Measurements from ENCODE around the gene PWWP2A.

DNA sequence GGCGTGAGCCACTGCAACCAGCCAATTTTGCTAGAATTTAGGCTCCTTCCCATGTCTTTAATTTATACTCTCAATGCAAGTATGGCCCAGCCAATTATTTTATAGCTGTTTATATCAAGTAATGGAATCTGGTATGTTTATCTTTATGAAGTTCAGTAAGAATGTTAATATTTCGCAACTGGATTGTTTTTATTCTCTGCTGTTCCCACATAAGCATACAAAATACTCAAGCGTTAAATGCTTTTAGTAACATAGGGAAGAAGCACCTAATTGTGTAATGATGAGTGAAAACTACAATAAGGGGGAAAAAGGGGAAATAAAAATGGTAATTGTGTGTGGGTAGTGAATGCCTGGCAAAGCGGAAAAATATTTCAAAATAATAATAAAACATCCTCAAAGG lies 21.3 kb downstream of the PWWP2A start:
- TF ChIP-seq, protein P1, sequence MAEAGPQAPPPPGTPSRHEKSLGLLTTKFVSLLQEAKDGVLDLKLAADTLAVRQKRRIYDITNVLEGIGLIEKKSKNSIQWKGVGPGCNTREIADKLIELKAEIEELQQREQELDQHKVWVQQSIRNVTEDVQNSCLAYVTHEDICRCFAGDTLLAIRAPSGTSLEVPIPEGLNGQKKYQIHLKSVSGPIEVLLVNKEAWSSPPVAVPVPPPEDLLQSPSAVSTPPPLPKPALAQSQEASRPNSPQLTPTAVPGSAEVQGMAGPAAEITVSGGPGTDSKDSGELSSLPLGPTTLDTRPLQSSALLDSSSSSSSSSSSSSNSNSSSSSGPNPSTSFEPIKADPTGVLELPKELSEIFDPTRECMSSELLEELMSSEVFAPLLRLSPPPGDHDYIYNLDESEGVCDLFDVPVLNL (CRISPR knock-in tag; IDR thresholded peaks at IDR 0.05; ENCODE audit: borderline replicate concordance, low read depth) = no peak
- TF ChIP-seq, protein P2, sequence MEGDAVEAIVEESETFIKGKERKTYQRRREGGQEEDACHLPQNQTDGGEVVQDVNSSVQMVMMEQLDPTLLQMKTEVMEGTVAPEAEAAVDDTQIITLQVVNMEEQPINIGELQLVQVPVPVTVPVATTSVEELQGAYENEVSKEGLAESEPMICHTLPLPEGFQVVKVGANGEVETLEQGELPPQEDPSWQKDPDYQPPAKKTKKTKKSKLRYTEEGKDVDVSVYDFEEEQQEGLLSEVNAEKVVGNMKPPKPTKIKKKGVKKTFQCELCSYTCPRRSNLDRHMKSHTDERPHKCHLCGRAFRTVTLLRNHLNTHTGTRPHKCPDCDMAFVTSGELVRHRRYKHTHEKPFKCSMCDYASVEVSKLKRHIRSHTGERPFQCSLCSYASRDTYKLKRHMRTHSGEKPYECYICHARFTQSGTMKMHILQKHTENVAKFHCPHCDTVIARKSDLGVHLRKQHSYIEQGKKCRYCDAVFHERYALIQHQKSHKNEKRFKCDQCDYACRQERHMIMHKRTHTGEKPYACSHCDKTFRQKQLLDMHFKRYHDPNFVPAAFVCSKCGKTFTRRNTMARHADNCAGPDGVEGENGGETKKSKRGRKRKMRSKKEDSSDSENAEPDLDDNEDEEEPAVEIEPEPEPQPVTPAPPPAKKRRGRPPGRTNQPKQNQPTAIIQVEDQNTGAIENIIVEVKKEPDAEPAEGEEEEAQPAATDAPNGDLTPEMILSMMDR (IDR thresholded peaks at IDR 0.05) = no peak
- no peak for TF ChIP-seq FOXK1 (CRISPR knock-in tag; IDR thresholded peaks at IDR 0.05)
- TF ChIP-seq, protein P3, sequence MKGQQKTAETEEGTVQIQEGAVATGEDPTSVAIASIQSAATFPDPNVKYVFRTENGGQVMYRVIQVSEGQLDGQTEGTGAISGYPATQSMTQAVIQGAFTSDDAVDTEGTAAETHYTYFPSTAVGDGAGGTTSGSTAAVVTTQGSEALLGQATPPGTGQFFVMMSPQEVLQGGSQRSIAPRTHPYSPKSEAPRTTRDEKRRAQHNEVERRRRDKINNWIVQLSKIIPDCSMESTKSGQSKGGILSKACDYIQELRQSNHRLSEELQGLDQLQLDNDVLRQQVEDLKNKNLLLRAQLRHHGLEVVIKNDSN (CRISPR knock-in tag; IDR thresholded peaks at IDR 0.05) = no peak
- TF ChIP-seq NFYB (CRISPR knock-in tag; conservative IDR thresholded peaks at IDR 0.05; ENCODE audit: low read depth) = no peak
- no peak for TF ChIP-seq SP1 (CRISPR knock-in tag; conservative IDR thresholded peaks at IDR 0.05)
- TF ChIP-seq SMAD3 (CRISPR knock-in tag; IDR thresholded peaks at IDR 0.05; ENCODE audit: borderline replicate concordance) = no peak
- no peak for TF ChIP-seq TEAD4 (CRISPR knock-in tag; IDR thresholded peaks at IDR 0.05)
- TF ChIP-seq, protein P4, sequence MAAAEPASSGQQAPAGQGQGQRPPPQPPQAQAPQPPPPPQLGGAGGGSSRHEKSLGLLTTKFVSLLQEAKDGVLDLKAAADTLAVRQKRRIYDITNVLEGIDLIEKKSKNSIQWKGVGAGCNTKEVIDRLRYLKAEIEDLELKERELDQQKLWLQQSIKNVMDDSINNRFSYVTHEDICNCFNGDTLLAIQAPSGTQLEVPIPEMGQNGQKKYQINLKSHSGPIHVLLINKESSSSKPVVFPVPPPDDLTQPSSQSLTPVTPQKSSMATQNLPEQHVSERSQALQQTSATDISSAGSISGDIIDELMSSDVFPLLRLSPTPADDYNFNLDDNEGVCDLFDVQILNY (CRISPR knock-in tag; IDR thresholded peaks at IDR 0.05) = no peak
- TF ChIP-seq, protein P5, sequence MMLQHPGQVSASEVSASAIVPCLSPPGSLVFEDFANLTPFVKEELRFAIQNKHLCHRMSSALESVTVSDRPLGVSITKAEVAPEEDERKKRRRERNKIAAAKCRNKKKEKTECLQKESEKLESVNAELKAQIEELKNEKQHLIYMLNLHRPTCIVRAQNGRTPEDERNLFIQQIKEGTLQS (CRISPR knock-in tag; conservative IDR thresholded peaks at IDR 0.05) = no peak
- TF ChIP-seq, protein P6, sequence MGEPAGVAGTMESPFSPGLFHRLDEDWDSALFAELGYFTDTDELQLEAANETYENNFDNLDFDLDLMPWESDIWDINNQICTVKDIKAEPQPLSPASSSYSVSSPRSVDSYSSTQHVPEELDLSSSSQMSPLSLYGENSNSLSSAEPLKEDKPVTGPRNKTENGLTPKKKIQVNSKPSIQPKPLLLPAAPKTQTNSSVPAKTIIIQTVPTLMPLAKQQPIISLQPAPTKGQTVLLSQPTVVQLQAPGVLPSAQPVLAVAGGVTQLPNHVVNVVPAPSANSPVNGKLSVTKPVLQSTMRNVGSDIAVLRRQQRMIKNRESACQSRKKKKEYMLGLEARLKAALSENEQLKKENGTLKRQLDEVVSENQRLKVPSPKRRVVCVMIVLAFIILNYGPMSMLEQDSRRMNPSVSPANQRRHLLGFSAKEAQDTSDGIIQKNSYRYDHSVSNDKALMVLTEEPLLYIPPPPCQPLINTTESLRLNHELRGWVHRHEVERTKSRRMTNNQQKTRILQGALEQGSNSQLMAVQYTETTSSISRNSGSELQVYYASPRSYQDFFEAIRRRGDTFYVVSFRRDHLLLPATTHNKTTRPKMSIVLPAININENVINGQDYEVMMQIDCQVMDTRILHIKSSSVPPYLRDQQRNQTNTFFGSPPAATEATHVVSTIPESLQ (CRISPR knock-in tag; IDR thresholded peaks at IDR 0.05) = no peak
- TF ChIP-seq, protein P7, sequence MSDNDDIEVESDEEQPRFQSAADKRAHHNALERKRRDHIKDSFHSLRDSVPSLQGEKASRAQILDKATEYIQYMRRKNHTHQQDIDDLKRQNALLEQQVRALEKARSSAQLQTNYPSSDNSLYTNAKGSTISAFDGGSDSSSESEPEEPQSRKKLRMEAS (CRISPR knock-in tag; IDR thresholded peaks at IDR 0.05) = no peak
- no peak for TF ChIP-seq CREB1 (CRISPR knock-in tag; IDR thresholded peaks at IDR 0.05)
- TF ChIP-seq, protein P8, sequence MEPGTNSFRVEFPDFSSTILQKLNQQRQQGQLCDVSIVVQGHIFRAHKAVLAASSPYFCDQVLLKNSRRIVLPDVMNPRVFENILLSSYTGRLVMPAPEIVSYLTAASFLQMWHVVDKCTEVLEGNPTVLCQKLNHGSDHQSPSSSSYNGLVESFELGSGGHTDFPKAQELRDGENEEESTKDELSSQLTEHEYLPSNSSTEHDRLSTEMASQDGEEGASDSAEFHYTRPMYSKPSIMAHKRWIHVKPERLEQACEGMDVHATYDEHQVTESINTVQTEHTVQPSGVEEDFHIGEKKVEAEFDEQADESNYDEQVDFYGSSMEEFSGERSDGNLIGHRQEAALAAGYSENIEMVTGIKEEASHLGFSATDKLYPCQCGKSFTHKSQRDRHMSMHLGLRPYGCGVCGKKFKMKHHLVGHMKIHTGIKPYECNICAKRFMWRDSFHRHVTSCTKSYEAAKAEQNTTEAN (CRISPR knock-in tag; IDR thresholded peaks at IDR 0.05) = no peak

Data from WTC11 (cell line).